HG03520 (cell line): ENCODE measurements around the gene ISCA1.

Experiments
- ATAC-seq: cut with Tn5 transposase; IDR thresholded peaks from one replicate; pipeline ENCODE4 v1.9.1; 2021; ENCODE audit warnings: mild to moderate bottlenecking, moderate library complexity; ENCODE audit not compliant: unreplicated experiment

Gene ISCA1

GRCh38 chr9:86286278-86286677 is 3.9 kb upstream of the ISCA1 start:
- no peak for ATAC-seq

GRCh38 chr9:86285261-86285660 is 2.9 kb upstream of the ISCA1 start:
- ATAC-seq, result no peak

GRCh38 chr9:86282979-86283535 is 719 bp upstream of the ISCA1 start:
- no peak for ATAC-seq

- peak; percentile 30 for ATAC-seq
These were observed 703 bp downstream of the ISCA1 start for GRCh38 chr9:86281593-86282076.

GRCh38 chr9:86280580-86280979 is 1.8 kb downstream of the ISCA1 start:
- no peak for ATAC-seq

- ATAC-seq, result no peak
These were observed 2.5 kb downstream of the ISCA1 start for GRCh38 chr9:86279839-86280238.

- no peak for ATAC-seq
These were observed 5.3 kb downstream of the ISCA1 start for GRCh38 chr9:86277072-86277471.

GRCh38 chr9:86275962-86276361 is 6.4 kb downstream of the ISCA1 start:
- no peak for ATAC-seq

- ATAC-seq, result no peak
These were observed 7.3 kb downstream of the ISCA1 start for GRCh38 chr9:86274821-86275643.

GRCh38 chr9:86272221-86272620 is 10.1 kb downstream of the ISCA1 start:
- no peak for ATAC-seq

- no peak for ATAC-seq
These were observed 18.5 kb downstream of the ISCA1 start for GRCh38 chr9:86263876-86264275.

- no peak for ATAC-seq
These were observed 19.8 kb downstream of the ISCA1 start for GRCh38 chr9:86262492-86262891.

- no peak for ATAC-seq
These were observed 22.8 kb downstream of the ISCA1 start, which contains the start of gene C9orf153 for GRCh38 chr9:86259557-86259956. TSS of gene C9orf153 (minus strand) at chr9:86259657. CDS start at chr9:86229603, 30,054 bp downstream.

- ATAC-seq, result no peak
These were observed 24.9 kb downstream of the ISCA1 start for GRCh38 chr9:86257391-86257790.

- ATAC-seq, result no peak
These were observed 25.7 kb downstream of the ISCA1 start for GRCh38 chr9:86256653-86257052.

- no peak for ATAC-seq
These were observed 28.8 kb downstream of the ISCA1 start for GRCh38 chr9:86253577-86253976.

- no peak for ATAC-seq
These were observed 29.5 kb downstream of the ISCA1 start for GRCh38 chr9:86252870-86253269.

- no peak for ATAC-seq
These were observed 32.2 kb downstream of the ISCA1 start for GRCh38 chr9:86250123-86250522.

GRCh38 chr9:86248746-86249145 is 33.6 kb downstream of the ISCA1 start:
- no peak for ATAC-seq

GRCh38 chr9:86246752-86247161 is 35.6 kb downstream of the ISCA1 start:
- ATAC-seq, result peak; percentile 63

GRCh38 chr9:86242071-86242470 is 40.3 kb downstream of the ISCA1 start:
- ATAC-seq, result no peak

GRCh38 chr9:86241216-86241615 is 41.1 kb downstream of the ISCA1 start:
- no peak for ATAC-seq
